Fibroblast of lung (primary cell): ENCODE data around the gene AKT1S1. TPM values are rescaled to one million over a fixed set of nuclear protein-coding genes. Genes with fewer than 3 reads are reported as not detected.

ENCODE experiments used
- DNase-seq, 2 donors: peaks; one replicate each; pipeline versions ENCODE4 v3.0.0 to v3.0.0-alpha.2; 2010; ENCODE audit warnings: low read depth in 2 of 2
- H2AFZ ChIP-seq: 2 replicates; pipeline ENCODE4 v1.5.1; 2012; ENCODE audit warnings: low read length, control low read depth, inconsistent platforms
- H3K27ac ChIP-seq: 2 replicates; pipeline ENCODE4 v1.5.1; 2011; ENCODE audit warnings: low read length, control low read depth; ENCODE audit not compliant: insufficient read depth
- H3K27me3 ChIP-seq: 2 replicates; pipeline ENCODE4 v1.5.1; 2011; ENCODE audit warnings: mild to moderate bottlenecking, low read length; ENCODE audit not compliant: control insufficient read depth, insufficient read depth
- H3K36me3 ChIP-seq: 2 replicates; pipeline ENCODE4 v1.5.1; 2011; ENCODE audit warnings: low read length; ENCODE audit not compliant: control insufficient read depth, insufficient read depth
- H3K4me1 ChIP-seq: 2 replicates; pipeline ENCODE4 v1.5.1; 2011; ENCODE audit warnings: low read length; ENCODE audit not compliant: control insufficient read depth, insufficient read depth; ENCODE audit errors: extremely low read depth
- H3K4me2 ChIP-seq: 2 replicates; pipeline ENCODE4 v1.5.1; 2011; ENCODE audit warnings: low read length, control low read depth; ENCODE audit not compliant: insufficient read depth; ENCODE audit errors: extremely low read depth
- H3K4me3 ChIP-seq, 4 experiments: fragments of 200-600 bp in 1 of 4; sonication (generic) in 1 of 4; replicated peaks in 1 of 4; 2 replicates each; pipeline ENCODE4 v1.5.1; 2011 to 2016; ENCODE audit warnings: low read length in 4 of 4, low read depth in 3 of 4, mild to moderate bottlenecking in 3 of 4, control low read depth in 2 of 4, inconsistent platforms in 1 of 4, mixed read lengths in 1 of 4; ENCODE audit not compliant: insufficient read depth in 1 of 4; ENCODE audit errors: control extremely low read depth in 1 of 4
- H3K79me2 ChIP-seq: 2 replicates; pipeline ENCODE4 v1.5.1; 2012; ENCODE audit warnings: mild to moderate bottlenecking, low read length, inconsistent platforms; ENCODE audit not compliant: control insufficient read depth, insufficient read depth
- H3K9ac ChIP-seq: 2 replicates; pipeline ENCODE4 v1.5.1; 2011; ENCODE audit warnings: mild to moderate bottlenecking, low read length, control low read depth; ENCODE audit not compliant: insufficient read depth
- H3K9me3 ChIP-seq: 2 replicates; pipeline ENCODE4 v1.5.1; 2012; ENCODE audit warnings: low read depth, low read length; ENCODE audit not compliant: control insufficient read depth, insufficient read depth
- H4K20me1 ChIP-seq: 2 replicates; pipeline ENCODE4 v1.5.1; 2011; ENCODE audit warnings: low read length; ENCODE audit not compliant: control insufficient read depth, insufficient read depth; ENCODE audit errors: extremely low read depth
- CTCF ChIP-seq, 2 donors: IDR thresholded peaks in 1 of 2; conservative IDR thresholded peaks in 1 of 2; 1 replicate in 1 of 2; 2 replicates in 1 of 2; pipeline ENCODE4 v1.5.1; 2011 to 2012; ENCODE audit warnings: low read length in 2 of 2, control low read depth in 1 of 2, inconsistent platforms in 1 of 2, low read depth in 1 of 2, mild to moderate bottlenecking in 1 of 2
- EZH2 ChIP-seq: IDR thresholded peaks from 2 replicates; pipeline ENCODE4 v1.5.1; 2012; ENCODE audit warnings: low read length, control low read depth, mild to moderate bottlenecking; ENCODE audit errors: missing control alignments
- polyA plus RNA-seq, 2 donors: library from polyadenylated mRNA; depleted of rRNA in 1 of 2; stranded (reverse) in 1 of 2; unstranded in 1 of 2; fragments of >200 nt; gene quantifications; 2 replicates each; pipeline ENCODE4 v1.2.1, GENCODE V29; 2011 to 2012; ENCODE audit warnings: missing spikeins in 1 of 2
- total RNA-seq: library from RNA; depleted of rRNA; stranded (reverse); fragments of >200 nt; gene quantifications from 2 replicates; pipeline ENCODE4 v1.2.1, GENCODE V29; 2014

AKT1S1 gene
- total and polyA plus RNA-seq, 2 donors (not counting 1 experiment from before 2014, with no cell fraction given) = 12.2 to 37.4 TPM

GRCh38 chr19:49889687-49890348 lies 12.7 kb upstream of the AKT1S1 start:
- peak; percentile 67 to 71 for DNase-seq
- H3K4me2 ChIP-seq = peak overlapping the region; percentile 32

GRCh38 chr19:49889038-49889686 lies 12.0 kb upstream of the AKT1S1 start:
- TF ChIP-seq CTCF (conservative IDR thresholded peaks at IDR 0.05 in 1 of 2, IDR thresholded peaks at IDR 0.05 in 1 of 2; ENCODE audit: low read depth in 1 of 2, low read length in 2 of 2) = no peak
- no peak for TF ChIP-seq EZH2
- no peak overlapping the region for H3K4me2 ChIP-seq
- H3K27ac ChIP-seq = no peak overlapping the region
- H3K4me1 ChIP-seq = peaks cover 3% of the 10 kb centered on the region
- no peaks in the 10 kb centered on the region for H3K79me2 ChIP-seq
- H2AFZ ChIP-seq = no peak overlapping the region
- H4K20me1 ChIP-seq = no peaks in the 10 kb centered on the region
- no peak for DNase-seq
- H3K9ac ChIP-seq = no peak overlapping the region
- H3K36me3 ChIP-seq = peaks cover 7% of the 10 kb centered on the region
- H3K9me3 ChIP-seq = no peaks in the 10 kb centered on the region
- no peak overlapping the region for H3K4me3 ChIP-seq
- no peaks in the 10 kb centered on the region for H3K27me3 ChIP-seq

More at GRCh38 chr19:49889687-49890348, 12.7 kb upstream of the AKT1S1 start:
- H3K79me2 ChIP-seq = no peaks in the 10 kb centered on the region
- H3K27ac ChIP-seq = no peak overlapping the region
- H3K4me3 ChIP-seq = no peak overlapping the region
- no peaks in the 10 kb centered on the region for H3K9me3 ChIP-seq
- H3K9ac ChIP-seq = no peak overlapping the region
- H2AFZ ChIP-seq = no peak overlapping the region
- peaks cover 3% of the 10 kb centered on the region for H3K4me1 ChIP-seq
- no peaks in the 10 kb centered on the region for H4K20me1 ChIP-seq
- TF ChIP-seq CTCF (conservative IDR thresholded peaks at IDR 0.05 in 1 of 2, IDR thresholded peaks at IDR 0.05 in 1 of 2; ENCODE audit: low read depth in 1 of 2, low read length in 2 of 2) (peak; percentile 45 to 60), EZH2 (no peak)
- H3K27me3 ChIP-seq = no peaks in the 10 kb centered on the region
- H3K36me3 ChIP-seq = peaks cover under 1% of the 10 kb centered on the region

GRCh38 chr19:49888510-49888824 lies 11.3 kb upstream of the AKT1S1 start:
- no peaks in the 10 kb centered on the region for H3K27me3 ChIP-seq
- no peak overlapping the region for H3K4me3 ChIP-seq
- H4K20me1 ChIP-seq = no peaks in the 10 kb centered on the region
- no peak overlapping the region for H3K4me2 ChIP-seq
- no peak for DNase-seq
- no peaks in the 10 kb centered on the region for H3K79me2 ChIP-seq
- H3K4me1 ChIP-seq = peaks cover 3% of the 10 kb centered on the region
- H3K36me3 ChIP-seq = peaks cover 12% of the 10 kb centered on the region
- H2AFZ ChIP-seq = no peak overlapping the region
- TF ChIP-seq EZH2 (no peak), CTCF (conservative IDR thresholded peaks at IDR 0.05 in 1 of 2, IDR thresholded peaks at IDR 0.05 in 1 of 2; ENCODE audit: low read depth in 1 of 2, low read length in 2 of 2) (no peak)
- no peak overlapping the region for H3K9ac ChIP-seq
- H3K27ac ChIP-seq = no peak overlapping the region
- H3K9me3 ChIP-seq = no peaks in the 10 kb centered on the region
